HG03565 (cell line): Measurements from ENCODE around the gene SYNDIG1.

Experiments
- ATAC-seq: cut with Tn5 transposase; IDR thresholded peaks from one replicate; pipeline ENCODE4 v1.9.1; 2021; ENCODE audit warnings: mild to moderate bottlenecking, moderate library complexity; ENCODE audit not compliant: unreplicated experiment

Gene SYNDIG1

DNA sequence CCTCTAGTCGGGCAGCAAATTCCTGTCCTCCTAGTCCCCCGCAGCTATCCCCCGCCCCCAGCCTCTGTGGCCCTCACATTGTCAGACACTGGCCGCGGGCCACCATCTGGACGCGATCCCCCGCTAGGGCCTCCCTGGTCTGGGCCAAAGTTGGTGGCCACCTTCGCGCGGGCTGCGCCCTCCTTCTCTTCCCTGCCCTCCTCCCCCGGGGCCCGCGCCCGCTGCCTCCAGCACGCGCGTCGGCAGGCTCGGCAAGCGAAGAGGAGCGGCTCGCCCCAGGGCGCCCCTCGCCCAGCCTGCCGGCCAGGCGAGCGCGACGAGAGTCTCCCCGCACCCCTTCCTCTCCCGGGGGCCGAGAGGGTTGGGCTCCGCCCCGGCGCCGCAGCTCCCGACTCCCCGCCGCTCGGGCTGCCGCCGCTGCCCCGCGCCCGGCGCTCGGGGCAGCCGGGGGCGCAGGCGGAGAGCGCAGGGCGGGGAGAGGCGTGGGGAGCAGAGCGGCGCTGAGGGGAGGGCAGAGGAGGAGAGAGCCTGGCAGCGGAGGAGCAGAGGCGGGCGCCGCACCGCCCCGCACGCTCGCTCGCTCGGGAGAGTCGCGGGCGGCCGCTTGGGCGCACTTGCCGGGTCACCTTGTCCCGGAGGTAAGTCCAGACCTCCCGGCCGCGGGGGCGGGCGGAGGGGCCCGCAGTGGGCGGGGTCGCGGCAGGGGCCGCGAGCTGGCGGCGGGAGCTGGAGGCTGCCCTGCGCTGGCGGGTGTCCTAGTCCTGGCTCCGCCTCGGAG lies at the start of gene SYNDIG1:
Gene SYNDIG1, plus strand, starts transcription at position 514 of the 778 bp plus-strand sequence. CDS start 73,469 bp downstream, outside the sequence.
- ATAC-seq = no peak

DNA sequence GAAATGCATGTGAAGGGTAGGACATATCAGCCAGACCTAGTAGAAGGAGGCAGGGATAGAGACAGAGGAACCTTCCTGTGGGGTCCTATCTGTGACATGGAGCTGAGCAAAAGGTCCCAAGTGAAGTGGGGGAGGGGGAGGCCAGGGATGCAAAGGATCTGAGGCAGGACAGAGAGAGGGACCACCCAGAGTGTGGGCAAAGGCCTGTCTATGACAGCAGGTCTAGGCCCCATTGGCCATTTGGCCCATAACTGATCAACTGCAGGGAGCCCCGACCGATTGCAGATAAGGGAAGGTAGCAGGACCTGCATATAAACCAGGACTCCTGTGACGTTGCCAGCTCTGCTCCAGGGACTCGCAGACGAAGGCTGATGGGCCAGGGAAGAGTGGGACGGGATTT lies 49.6 kb upstream of the SYNDIG1 start:
- ATAC-seq = no peak

DNA sequence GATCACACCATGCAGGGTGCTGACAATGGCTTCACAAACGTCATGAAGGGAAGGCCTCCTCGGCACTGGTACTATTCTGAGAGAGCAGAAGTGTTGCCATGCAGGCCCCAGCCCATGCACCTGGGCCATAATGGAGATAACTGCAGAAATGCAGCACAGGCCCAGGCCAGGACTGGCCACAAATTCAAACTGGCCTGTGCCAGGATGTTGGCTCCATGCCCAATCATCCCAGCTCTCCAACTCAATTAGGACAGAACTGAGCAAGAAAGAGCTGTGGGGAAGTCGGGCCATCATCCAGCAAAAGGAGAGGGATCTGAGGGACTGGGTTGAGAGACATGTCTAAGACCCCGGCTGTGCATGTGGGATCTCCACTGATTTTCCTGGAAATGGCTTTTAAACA lies 48.9 kb upstream of the SYNDIG1 start:
- ATAC-seq = no peak

DNA sequence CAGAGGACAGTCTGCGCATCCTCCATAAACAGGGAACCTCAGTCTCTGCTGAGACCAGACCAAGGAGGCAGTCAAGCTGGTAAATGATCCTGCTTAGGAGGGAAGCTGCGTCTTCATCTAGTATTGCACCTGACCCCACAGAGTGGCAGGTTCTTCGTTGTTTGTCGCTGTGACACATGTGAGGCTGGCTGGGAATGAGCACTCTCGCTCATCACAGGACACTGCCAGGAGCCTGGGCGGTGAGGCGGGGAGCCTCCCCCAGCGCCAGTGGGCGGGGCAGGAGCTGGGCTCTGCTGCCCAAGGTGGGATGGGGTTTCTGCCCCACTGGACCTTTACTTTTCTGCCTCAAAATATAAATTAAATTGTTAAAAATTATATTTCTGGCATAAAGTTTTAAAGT lies 48.4 kb upstream of the SYNDIG1 start:
- ATAC-seq = no peak

DNA sequence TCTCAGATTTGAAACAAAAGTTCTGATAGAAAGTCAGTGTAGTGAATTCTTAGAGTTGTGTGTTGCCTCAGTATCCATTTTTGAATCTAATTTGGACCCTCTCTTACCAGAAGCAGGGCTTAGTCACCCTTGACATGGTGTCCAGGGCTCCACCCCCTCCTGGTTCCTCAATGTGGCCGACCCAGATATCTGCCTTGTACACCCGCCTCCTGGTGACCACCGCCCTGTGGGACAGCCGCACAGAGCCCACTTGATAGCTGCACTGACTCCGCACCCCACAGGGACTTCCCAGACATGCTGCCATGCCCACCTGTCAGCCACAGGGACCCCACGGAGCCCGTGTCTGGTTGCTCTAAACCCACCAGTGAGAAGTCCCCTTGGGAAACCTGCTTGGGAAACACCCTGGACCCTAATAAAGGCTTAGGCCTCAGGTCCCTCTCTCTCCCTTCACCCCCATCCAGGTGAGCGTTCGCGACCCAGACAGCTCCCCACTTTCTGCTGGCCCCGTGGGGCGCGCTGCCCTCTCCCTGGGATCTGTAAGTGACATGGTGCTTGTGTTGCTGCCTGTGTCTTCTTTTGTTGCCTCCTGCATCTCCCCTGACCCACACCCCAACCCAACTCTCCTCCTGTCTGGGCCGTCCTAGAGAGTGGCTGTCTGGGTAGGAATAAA lies 47.2 kb upstream of the SYNDIG1 start:
- ATAC-seq = no peak

DNA sequence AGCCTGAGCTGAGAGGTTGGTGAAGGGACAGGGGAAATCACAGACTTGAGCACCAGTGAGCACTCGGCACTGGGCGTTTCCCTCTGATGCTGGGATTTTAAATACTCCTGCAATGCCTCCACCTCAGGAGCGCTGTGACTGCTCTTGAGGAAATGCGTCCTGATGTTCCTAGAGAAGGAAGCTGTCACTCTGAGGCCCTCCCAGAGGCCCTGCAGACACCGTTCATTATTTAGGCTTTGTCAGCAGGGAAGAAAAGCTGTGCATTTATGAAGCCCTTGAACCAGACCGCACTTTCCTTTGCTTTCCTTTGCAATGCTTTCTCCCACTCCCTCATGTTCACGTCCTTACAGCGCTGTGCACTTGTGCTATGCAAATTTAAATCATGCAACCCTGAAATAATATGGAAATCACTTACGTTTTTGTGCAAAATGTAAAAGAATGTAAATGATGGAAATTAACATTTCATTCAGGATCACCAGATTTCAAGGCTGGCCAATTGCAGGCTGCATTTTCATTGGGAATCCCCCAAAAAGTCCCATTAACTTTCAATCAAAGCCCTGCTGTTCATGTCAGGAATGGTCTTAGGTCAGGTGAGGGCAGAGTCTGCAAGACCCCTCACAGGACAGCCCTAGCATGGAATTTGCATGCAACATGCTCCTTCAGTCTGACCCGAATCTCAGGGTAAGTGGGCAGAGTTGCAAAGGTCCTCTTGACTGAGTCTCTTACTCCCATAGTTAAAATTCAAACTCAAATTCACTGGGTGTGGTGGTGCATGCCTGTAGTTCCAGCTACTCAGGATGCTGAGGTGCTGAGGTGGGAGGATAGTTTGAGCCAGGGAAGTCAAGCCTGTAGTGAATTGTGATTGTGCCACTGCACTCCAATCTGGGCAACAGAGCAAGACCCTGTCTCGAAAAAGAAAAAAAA lies 45.8 kb upstream of the SYNDIG1 start:
- ATAC-seq = no peak

DNA sequence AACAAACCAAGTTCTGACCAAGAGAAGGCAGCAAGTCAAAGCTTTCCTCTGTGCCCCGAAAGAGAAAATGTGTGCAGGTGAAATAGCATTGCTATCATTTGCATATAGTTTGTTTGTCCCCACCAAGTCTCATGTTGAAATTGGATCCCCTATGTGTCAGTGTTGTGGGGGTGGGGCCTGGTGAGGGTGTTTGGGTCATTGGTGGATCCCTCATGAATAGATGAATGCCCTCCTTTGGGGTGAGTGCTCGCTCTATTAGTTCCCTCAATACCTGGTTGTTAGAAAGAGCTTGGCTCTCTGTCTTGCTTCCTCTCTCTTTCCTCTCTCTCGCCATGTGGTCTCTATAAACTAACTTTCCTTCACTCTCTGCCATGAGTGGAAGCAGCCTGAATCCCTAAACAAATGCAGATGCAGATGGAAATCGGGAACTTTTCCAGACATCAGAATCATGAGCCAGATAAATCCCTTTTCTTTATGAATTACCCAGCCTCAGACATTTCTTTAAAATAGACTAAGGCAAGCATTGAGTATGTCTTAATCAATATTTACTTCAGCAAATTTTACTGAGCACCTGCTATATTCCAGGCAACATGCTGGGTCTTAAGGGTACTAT lies 43.8 kb upstream of the SYNDIG1 start:
- ATAC-seq = no peak

DNA sequence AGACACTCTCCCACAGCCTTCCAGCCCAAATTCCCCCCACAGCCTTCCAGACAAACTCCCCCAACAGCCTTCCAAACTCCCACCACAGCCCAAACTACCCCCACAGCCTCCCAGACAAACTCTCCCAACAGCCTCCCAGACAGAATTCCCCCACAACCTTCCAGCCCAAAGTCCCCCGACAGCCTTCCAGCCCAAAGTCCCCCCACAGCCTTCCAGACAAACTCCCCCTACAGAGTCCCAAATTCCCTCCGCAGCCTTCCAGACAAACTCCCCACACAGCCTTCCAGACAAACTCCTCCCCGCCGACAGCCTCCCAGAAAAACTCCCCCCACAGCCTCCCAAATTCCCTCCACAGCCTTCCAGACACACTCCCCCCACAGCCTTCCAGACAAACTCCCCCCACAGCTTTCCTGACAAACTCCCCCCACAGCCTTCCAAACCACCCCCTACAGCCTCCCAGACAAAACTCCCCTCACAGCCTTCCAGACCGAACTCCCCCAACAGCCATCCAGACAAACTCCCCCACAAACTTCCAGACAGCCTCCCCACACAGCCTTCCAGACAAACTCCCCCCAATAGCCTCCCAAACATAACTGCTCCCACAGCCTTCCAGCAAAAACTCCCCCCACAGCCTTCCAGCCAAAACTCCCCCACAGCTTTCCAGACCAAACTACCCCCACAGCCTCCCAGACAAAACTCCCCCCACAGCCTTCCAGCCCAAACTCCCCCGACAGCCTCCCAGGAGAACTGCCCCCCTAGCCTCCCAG lies 38.0 kb upstream of the SYNDIG1 start:
- ATAC-seq = no peak

DNA sequence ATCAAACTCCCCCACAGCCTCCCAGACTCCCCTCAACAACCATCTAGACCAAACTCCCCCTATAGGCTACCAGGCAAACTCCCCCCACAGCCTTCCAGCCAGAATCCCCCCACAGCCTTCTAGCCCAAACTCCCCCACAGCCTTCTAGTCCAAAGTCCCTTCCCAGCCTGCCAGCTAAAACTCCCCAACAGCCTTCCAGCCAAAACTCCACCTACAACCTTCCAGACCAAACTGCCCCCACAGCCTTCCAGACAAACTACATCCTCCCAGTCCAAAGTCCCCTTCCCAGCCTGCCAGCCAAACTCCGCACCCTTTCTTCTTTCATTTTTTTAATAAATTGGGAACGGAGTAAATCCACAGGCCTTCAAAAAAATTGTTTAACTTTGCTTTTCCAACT lies 37.4 kb upstream of the SYNDIG1 start:
- no peak for ATAC-seq

DNA sequence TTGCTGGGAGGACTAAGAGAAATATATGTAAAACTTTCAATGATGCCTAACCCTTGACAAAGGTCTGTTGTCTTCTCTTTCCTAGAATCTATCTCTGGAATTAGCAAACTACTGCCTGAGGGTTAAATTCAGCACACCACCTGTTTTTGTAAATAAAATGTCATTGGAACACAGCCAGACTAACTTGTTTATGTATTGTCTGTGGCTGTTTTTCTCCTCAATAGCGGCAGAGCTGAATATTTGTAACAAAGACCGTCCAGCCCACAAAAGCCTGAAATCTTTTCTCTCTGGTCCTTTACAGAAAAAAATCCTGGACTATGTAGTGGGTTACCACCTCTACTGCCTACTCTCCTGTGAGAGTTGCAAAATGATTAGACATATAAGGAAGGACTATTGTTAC lies 33.3 kb upstream of the SYNDIG1 start:
- ATAC-seq = no peak

DNA sequence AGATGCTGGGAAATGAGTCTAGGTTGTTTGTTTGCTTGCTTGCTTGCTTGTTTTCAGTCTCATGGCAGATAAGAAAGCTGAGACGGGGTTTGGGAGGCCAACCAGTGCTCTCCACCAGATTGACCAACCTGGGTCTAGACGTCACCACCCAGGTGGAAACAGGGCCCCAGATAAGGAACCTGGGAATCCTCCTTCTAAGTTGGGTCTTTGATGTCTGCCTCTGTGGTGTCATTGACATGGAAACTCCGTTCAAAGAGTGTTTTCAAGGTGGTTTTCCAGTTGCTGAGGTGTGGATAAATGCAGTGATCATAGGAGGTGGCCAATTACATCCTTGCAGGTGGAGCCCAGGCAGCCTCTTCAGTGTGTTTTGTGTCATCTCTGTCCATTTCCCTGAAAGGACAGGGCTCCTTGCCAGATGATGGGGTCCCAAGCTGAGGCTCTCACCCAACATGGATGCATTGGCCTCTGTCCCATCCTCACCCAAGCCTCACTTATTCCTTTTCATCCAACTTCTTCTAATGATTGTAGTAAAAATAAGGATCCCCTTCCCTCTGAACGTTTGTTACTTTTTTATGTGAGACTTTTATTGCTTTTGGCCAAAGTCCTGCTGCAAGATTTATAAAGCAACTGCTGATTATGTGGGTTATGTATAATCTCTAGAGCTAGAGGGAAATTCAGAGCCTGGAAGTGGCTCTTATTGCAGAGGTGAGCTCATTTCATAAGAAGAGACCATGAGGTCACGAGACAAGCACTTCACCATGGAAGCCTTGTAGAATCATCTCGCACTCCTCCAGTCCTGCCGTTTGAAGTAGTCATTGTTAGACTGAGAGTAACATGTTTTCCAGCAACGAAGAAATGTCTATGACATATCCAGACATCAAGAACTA lies 32.0 kb upstream of the SYNDIG1 start:
- no peak for ATAC-seq

DNA sequence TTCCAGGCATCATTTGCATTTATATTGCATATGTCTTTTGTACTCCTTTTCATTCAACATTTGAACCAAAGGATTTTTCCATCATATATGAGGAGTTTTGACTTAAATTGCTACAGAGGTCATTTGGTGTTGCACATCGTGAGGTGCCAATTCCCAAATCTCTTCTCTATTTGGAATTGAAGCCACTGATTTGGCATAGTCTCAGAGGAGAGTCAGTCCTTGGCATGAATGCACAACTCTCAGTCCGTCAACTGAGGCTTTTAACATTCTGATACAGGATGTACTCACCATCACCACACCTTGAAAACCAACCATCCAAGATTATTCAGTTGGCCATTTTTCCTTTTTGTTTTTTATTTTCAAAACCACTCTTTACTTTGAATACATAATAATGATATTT lies 31.1 kb upstream of the SYNDIG1 start:
- ATAC-seq = no peak

DNA sequence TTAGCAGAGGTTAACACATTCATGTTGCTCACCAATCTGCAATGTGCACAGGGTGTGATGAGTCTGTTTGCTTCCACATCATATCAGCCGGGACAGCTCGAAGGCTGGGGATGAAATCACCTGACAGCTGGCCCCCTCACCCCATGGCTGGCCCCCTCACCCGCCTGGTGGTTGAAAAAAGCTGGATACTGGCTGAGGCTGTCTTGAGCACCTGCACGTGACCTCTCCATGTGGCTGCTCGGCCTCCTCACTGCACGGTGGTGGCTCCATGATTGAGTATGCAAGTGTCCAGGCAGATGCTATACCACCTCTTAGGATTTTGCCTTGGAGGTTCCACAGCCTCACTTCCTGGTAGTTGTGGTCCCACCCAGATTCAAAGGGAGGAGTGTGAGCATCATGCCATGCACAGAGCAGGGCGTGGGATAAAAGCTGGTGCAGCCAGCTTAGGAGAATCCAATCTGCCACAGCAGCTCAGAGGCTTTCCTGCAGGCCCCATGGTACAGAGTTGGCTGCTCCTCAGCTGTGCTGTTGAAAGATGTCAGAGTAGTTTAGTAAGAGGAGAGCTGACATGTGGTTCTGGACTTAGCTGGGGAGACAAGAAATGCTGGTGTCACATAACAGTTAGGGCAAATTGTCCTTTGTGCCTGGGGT lies 29.6 kb upstream of the SYNDIG1 start:
- ATAC-seq = no peak

DNA sequence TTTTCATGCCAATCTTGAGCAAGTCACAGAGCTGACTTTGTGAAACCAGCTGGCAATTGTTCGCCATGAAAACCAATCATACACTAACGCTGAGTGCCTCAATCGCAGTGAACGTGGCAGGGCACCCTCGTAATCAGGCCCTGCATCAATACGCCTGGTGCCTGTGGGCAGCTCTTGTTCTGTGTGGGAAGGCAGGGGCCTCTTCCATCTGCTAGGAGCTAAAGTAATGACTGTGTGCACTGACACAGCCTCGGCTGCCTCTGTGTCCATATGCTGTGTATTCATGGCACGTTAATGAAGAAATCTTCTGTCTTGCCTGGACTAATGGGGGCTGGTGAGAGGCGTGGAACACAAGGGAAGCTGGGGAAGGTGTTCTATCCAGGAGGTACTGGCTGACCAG lies 27.8 kb upstream of the SYNDIG1 start:
- no peak for ATAC-seq

DNA sequence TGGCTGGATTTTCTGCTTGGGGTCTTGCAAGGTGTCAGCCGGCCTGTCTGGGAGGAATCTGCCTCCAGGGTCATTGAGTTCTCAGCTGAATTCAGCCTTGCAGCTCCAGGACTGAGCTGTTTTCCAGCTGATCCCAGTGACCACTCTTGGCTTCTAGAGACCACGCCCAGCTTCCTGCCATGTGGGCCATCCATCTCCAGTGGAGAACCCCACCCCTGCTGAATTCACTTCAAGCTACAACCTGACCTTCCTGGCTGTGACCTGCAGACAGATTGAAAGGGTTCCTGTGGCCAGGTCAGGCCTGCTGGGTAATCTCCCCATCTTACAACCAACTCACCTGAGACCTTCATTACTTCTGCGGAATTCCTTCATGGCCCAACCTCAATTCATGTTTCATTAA lies 26.5 kb upstream of the SYNDIG1 start:
- no peak for ATAC-seq

DNA sequence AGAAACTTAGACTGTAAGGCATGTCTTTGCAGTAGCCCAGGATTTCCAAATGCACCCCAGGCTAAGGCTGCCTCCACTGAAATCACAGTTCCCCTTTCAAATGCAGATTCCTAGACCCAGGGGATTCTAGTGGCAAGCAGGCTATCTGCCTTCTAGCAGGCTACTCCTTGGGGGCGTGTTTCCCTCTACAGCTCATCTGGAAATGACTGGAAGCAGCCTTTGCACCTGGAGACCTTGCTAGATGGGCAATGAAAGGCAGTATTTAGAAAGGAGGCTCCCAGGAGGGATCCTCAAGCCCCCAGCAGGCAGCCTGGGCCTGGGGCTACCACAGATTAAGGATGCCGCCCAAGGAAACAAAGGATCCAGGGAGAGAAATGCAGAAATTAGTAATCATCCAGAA lies 26.0 kb upstream of the SYNDIG1 start:
- no peak for ATAC-seq

DNA sequence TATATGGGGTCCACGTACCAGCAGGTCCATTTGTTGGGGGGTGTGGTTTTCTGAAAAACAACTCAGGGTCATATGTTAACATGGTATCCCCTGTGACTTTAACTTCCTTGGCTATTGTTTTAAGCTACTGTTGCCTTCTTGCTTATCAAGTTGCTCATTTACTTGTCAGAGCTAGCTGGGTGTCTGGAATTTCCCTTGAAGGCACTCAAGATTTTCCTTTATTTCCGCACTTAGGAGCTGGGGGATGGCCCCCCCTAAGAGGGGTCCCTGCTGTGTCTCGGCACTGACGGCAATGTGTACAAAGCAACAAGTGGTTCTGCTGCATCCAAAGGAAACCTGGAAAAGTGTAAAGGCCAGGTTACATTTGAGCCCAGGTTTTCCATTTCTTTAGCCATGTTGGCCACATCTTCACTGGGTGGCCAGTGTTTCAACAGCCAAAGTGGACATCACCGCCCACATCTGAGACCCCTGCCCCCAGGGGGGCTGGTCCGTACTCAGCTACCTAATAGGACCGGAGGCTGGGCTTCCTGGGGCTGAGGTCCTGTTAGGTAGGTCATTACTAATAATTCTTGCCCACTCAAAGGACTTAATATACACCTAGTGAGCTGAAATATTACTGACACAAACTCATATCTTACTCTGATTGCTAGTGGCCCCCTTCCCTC lies 24.8 kb upstream of the SYNDIG1 start:
- ATAC-seq = no peak

DNA sequence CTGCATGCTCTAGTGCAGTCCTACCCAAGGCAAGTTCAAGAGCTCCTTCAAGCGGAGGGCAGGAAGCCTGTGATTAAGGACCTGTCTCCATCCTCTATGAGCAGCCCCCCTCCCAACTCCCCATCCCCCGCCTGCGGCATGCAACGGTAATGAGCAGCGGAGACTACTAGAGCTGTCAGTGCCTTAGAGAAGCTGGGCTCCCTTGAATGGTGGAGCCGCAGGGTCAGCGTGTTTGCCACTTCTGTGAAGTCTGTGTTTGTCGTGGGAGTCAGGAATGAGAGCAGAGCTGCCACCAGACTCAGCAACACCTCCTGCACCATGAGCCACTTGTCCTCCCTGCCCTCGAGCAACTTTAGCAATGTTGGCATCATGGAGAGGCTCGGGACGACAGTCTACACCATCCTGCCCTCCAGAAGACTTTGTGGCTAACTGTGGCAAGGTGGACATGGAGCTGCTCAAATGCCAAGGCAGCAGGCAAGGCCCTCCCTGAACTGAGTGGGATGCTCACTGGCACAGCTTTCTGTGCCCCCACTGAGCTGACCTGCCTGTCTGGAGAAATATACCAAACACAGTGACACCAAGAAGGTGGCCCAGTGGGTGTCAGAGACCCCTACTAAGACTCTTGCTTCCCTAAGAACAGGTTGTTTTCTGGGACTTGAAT lies 23.8 kb upstream of the SYNDIG1 start:
- ATAC-seq = no peak
